GM12878 (cell line): ENCODE data around the gene TP53I3. TPM values are rescaled to one million over a fixed set of nuclear protein-coding genes. Genes with fewer than 3 reads are reported as not detected.

Experiments used
- BHLHE40 ChIP-seq, 2 experiments: fragments of 450-650 bp in 1 of 2; IDR thresholded peaks; 2 replicates each; pipeline ENCODE4 v1.6.1; 2011 to 2017; ENCODE audit warnings: low read depth in 2 of 2, borderline replicate concordance in 1 of 2, improper control_type of control experiment in 1 of 2, low read length in 1 of 2, mild to moderate bottlenecking in 1 of 2
- CHD1 ChIP-seq: IDR thresholded peaks from 2 replicates; pipeline ENCODE4 v1.6.1; 2012; ENCODE audit warnings: low read depth, low read length, improper control_type of control experiment
- EED ChIP-seq: sonication (generic); IDR thresholded peaks from 2 replicates; pipeline ENCODE4 v1.6.1; 2016; ENCODE audit warnings: antibody characterized with exemption, low read depth
- GATAD2B ChIP-seq: fragments of 450-650 bp; conservative IDR thresholded peaks from 2 replicates; pipeline ENCODE4 v1.6.1; 2017; ENCODE audit warnings: low read depth, mild to moderate bottlenecking, moderate library complexity
- HDGF ChIP-seq: fragments of 450-650 bp; IDR thresholded peaks from 2 replicates; pipeline ENCODE4 v1.6.1; 2016; ENCODE audit warnings: antibody characterized with exemption
- KLF5 ChIP-seq: fragments of 450-650 bp; IDR thresholded peaks from 2 replicates; pipeline ENCODE4 v1.6.1; 2014; ENCODE audit warnings: mild to moderate bottlenecking; ENCODE audit not compliant: partially characterized antibody
- MTA2 ChIP-seq: fragments of 450-650 bp; IDR thresholded peaks from 2 replicates; pipeline ENCODE4 v1.6.1; 2016; ENCODE audit warnings: low read depth, mild to moderate bottlenecking, moderate library complexity
- NFIC ChIP-seq: IDR thresholded peaks from 2 replicates; pipeline ENCODE4 v1.6.1; 2012; ENCODE audit warnings: low read depth, mild to moderate bottlenecking, inconsistent platforms, low read length, moderate library complexity
- NR2C1 ChIP-seq: fragments of 450-650 bp; IDR thresholded peaks from 2 replicates; pipeline ENCODE4 v1.6.1; 2017; ENCODE audit warnings: antibody characterized with exemption, mild to moderate bottlenecking, moderate library complexity
- POLR2AphosphoS2 ChIP-seq: IDR thresholded peaks from 2 replicates; pipeline ENCODE4 v1.6.1; 2011; ENCODE audit warnings: low read depth, mild to moderate bottlenecking, low read length, improper control_type of control experiment, moderate library complexity
- RCOR1 ChIP-seq: conservative IDR thresholded peaks from 2 replicates; pipeline ENCODE4 v1.6.1; 2012; ENCODE audit warnings: low read depth, low read length, improper control_type of control experiment
- RFX5 ChIP-seq: IDR thresholded peaks from 2 replicates; pipeline ENCODE4 v1.6.1; 2011; ENCODE audit warnings: low read depth, low read length, improper control_type of control experiment
- SREBF1 ChIP-seq: IDR thresholded peaks from 2 replicates; pipeline ENCODE4 v1.6.1; 2012; ENCODE audit warnings: mild to moderate bottlenecking, low read length
- ZSCAN29 ChIP-seq: fragments of 450-650 bp; IDR thresholded peaks from 2 replicates; pipeline ENCODE4 v1.6.1; 2017; ENCODE audit warnings: mild to moderate bottlenecking, moderate library complexity
- polyA plus RNA-seq, 11 experiments: library from polyadenylated mRNA; depleted of rRNA in 4 of 11; unstranded in 6 of 11; stranded (reverse) in 5 of 11; fragments of >200 nt; fragmentation: Nextera tagmentation in 4 of 11; fragmentation: Illumina TruSeq in 1 of 11; extraction: Ambion mirVana in 4 of 11; extraction: Trizol in 1 of 11; gene quantifications; 1 replicate in 1 of 11; 2 replicates in 10 of 11; pipeline versions ENCODE4 v1.2.1 to v1.2.3, GENCODE V29; 2011 to 2016; ENCODE audit warnings: inconsistent platforms in 2 of 11, missing spikeins in 2 of 11, low read depth in 1 of 11
- total RNA-seq, 4 experiments: library from RNA; depleted of rRNA in 3 of 4; stranded (reverse); fragments of >200 nt in 3 of 4; fragmentation: Illumina TruSeq in 1 of 4; extraction: Trizol in 1 of 4; gene quantifications; 2 replicates each; pipeline versions ENCODE4 v1.2.1 to v1.2.3, GENCODE V29; 2013 to 2021
- TF ChIP-seq, protein P1 (sequence below): fragments of 450-650 bp; IDR thresholded peaks from 2 replicates; pipeline ENCODE4 v1.6.1; 2017; ENCODE audit warnings: antibody characterized with exemption, mild to moderate bottlenecking, moderate library complexity
- TF ChIP-seq, protein P2 (sequence below): fragments of 450-650 bp; IDR thresholded peaks from 2 replicates; pipeline ENCODE4 v1.6.1; 2016; ENCODE audit warnings: mild to moderate bottlenecking
- TF ChIP-seq, protein P3 (sequence below): IDR thresholded peaks from 2 replicates; pipeline ENCODE4 v1.6.1; 2011; ENCODE audit warnings: borderline replicate concordance, low read depth, mild to moderate bottlenecking, moderate library complexity, low read length; ENCODE audit not compliant: insufficient read depth, poor library complexity, severe bottlenecking
- TF ChIP-seq, protein P4 (sequence below): IDR thresholded peaks from 2 replicates; pipeline ENCODE4 v1.6.1; 2012; ENCODE audit warnings: mild to moderate bottlenecking, low read depth, low read length
- TF ChIP-seq, protein P5 (sequence below): fragments of 450-650 bp; IDR thresholded peaks from 2 replicates; pipeline ENCODE4 v1.6.1; 2017; ENCODE audit warnings: low read depth, mild to moderate bottlenecking, moderate library complexity

Gene TP53I3
- total and polyA plus RNA-seq, 10 of the 15 experiments (the other 5 are each of a cell fraction or from before 2014, with no cell fraction given), result 1.4 to 57.4 (median 11.6) TPM

DNA sequence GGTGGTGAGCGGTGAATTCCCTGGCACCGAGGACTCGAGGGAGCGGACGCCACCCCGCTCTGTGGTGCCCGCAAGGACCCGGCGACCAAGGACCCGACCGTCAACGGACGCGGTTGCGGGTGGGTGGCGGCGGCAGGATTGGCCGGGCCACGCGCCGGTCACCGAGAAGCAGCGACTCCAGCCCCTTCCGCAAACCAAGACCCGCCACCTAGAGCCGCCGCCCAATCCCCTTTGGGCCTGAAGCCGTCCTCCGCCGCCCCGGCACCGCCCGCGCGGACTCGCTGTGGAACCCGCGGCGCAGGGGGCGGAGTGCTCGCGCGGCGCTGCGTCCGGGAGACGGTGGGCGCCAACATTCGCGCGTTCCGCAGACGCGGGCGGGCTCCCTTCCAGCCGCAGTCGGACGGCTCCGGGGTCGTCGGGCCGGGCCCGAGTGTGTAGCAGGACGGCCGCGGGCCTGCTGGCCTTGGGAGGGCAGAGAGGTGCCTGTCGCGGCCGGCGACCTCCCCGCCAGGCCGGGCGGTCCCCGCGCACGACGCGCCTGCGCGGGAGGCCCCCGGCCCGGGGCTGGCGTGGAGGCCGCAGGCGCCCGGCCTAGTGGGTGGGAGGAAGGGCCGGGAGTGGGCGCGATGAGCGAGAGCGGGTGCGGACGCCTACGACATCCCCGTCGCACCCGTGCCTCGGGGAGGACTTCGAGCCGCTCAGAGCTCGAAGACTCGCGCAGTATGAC is 38.7 kb upstream of the TP53I3 start, which contains the start of the genes FAM228B and PFN4 (continued):
- TF ChIP-seq, protein P1, sequence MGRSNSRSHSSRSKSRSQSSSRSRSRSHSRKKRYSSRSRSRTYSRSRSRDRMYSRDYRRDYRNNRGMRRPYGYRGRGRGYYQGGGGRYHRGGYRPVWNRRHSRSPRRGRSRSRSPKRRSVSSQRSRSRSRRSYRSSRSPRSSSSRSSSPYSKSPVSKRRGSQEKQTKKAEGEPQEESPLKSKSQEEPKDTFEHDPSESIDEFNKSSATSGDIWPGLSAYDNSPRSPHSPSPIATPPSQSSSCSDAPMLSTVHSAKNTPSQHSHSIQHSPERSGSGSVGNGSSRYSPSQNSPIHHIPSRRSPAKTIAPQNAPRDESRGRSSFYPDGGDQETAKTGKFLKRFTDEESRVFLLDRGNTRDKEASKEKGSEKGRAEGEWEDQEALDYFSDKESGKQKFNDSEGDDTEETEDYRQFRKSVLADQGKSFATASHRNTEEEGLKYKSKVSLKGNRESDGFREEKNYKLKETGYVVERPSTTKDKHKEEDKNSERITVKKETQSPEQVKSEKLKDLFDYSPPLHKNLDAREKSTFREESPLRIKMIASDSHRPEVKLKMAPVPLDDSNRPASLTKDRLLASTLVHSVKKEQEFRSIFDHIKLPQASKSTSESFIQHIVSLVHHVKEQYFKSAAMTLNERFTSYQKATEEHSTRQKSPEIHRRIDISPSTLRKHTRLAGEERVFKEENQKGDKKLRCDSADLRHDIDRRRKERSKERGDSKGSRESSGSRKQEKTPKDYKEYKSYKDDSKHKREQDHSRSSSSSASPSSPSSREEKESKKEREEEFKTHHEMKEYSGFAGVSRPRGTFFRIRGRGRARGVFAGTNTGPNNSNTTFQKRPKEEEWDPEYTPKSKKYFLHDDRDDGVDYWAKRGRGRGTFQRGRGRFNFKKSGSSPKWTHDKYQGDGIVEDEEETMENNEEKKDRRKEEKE, result 0 out of 2 replicates have a peak, but pooled peaks have one; percentile 57
- TF ChIP-seq, protein P2, sequence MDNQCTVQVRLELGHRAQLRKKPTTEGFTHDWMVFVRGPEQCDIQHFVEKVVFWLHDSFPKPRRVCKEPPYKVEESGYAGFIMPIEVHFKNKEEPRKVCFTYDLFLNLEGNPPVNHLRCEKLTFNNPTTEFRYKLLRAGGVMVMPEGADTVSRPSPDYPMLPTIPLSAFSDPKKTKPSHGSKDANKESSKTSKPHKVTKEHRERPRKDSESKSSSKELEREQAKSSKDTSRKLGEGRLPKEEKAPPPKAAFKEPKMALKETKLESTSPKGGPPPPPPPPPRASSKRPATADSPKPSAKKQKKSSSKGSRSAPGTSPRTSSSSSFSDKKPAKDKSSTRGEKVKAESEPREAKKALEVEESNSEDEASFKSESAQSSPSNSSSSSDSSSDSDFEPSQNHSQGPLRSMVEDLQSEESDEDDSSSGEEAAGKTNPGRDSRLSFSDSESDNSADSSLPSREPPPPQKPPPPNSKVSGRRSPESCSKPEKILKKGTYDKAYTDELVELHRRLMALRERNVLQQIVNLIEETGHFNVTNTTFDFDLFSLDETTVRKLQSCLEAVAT, result no peak
- no peak for TF ChIP-seq RFX5
- no peak for TF ChIP-seq KLF5
- peak; percentile 98 for TF ChIP-seq GATAD2B
- peak; percentile 21 for TF ChIP-seq EED
- peak; percentile 40 for TF ChIP-seq NR2C1
- TF ChIP-seq ZSCAN29, result peak; percentile 77
- TF ChIP-seq, protein P3, sequence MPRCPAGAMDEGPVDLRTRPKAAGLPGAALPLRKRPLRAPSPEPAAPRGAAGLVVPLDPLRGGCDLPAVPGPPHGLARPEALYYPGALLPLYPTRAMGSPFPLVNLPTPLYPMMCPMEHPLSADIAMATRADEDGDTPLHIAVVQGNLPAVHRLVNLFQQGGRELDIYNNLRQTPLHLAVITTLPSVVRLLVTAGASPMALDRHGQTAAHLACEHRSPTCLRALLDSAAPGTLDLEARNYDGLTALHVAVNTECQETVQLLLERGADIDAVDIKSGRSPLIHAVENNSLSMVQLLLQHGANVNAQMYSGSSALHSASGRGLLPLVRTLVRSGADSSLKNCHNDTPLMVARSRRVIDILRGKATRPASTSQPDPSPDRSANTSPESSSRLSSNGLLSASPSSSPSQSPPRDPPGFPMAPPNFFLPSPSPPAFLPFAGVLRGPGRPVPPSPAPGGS, result no peak
- TF ChIP-seq MTA2, result no peak
- TF ChIP-seq HDGF, result 0 out of 2 replicates have a peak, but pooled peaks have one; percentile 38
- TF ChIP-seq BHLHE40 (IDR thresholded peaks at IDR 0.05; ENCODE audit: borderline replicate concordance in 1 of 2, low read depth in 2 of 2, low read length in 1 of 2), result peak; percentile 56 to 85; a peak in 3 of 4 replicates
- no peak for TF ChIP-seq CHD1
- TF ChIP-seq SREBF1, result no peak
- TF ChIP-seq POLR2AphosphoS2, result peak; percentile 87; the same call in 1 of the 2 replicates
- TF ChIP-seq, protein P4, sequence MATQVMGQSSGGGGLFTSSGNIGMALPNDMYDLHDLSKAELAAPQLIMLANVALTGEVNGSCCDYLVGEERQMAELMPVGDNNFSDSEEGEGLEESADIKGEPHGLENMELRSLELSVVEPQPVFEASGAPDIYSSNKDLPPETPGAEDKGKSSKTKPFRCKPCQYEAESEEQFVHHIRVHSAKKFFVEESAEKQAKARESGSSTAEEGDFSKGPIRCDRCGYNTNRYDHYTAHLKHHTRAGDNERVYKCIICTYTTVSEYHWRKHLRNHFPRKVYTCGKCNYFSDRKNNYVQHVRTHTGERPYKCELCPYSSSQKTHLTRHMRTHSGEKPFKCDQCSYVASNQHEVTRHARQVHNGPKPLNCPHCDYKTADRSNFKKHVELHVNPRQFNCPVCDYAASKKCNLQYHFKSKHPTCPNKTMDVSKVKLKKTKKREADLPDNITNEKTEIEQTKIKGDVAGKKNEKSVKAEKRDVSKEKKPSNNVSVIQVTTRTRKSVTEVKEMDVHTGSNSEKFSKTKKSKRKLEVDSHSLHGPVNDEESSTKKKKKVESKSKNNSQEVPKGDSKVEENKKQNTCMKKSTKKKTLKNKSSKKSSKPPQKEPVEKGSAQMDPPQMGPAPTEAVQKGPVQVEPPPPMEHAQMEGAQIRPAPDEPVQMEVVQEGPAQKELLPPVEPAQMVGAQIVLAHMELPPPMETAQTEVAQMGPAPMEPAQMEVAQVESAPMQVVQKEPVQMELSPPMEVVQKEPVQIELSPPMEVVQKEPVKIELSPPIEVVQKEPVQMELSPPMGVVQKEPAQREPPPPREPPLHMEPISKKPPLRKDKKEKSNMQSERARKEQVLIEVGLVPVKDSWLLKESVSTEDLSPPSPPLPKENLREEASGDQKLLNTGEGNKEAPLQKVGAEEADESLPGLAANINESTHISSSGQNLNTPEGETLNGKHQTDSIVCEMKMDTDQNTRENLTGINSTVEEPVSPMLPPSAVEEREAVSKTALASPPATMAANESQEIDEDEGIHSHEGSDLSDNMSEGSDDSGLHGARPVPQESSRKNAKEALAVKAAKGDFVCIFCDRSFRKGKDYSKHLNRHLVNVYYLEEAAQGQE, result no peak
- no peak for TF ChIP-seq RCOR1
- TF ChIP-seq, protein P5, sequence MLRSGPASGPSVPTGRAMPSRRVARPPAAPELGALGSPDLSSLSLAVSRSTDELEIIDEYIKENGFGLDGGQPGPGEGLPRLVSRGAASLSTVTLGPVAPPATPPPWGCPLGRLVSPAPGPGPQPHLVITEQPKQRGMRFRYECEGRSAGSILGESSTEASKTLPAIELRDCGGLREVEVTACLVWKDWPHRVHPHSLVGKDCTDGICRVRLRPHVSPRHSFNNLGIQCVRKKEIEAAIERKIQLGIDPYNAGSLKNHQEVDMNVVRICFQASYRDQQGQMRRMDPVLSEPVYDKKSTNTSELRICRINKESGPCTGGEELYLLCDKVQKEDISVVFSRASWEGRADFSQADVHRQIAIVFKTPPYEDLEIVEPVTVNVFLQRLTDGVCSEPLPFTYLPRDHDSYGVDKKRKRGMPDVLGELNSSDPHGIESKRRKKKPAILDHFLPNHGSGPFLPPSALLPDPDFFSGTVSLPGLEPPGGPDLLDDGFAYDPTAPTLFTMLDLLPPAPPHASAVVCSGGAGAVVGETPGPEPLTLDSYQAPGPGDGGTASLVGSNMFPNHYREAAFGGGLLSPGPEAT, result no peak
- no peak for TF ChIP-seq NFIC
